Measurements from ENCODE around the gene TECPR2. TPM values are rescaled to one million over a fixed set of nuclear protein-coding genes. Genes with fewer than 3 reads are reported as not detected.
A peak's percentile ranks its signal among the peaks of the same experiment; 100 is the strongest.

Gene TECPR2
- total RNA-seq, 4 donors from 2014 or later, result 28.7 to 54.8 (median 36.6) TPM

- intact Hi-C loops (cut with DNase I), result no loop called here
- Histone ChIP-seq H3K9me3 (no peaks in the 10 kb centered on the region), H3K27me3 (no peaks in the 10 kb centered on the region), H3K4me1 (peaks cover 2 to 22% (median 18%) of the 10 kb centered on the region in 4 donors), H3K27ac (replicated peaks in 1 of 4) (no peak overlapping the region), H3K36me3 (peaks cover 0 to 8% (median 3%) of the 10 kb centered on the region in 4 donors), H3K4me3 (no peak overlapping the region)
- whole genome bisulfite sequencing, result 63% methylated on average over 9 of the region's 9 CpGs
- no peak for DNase-seq (ENCODE audit: extremely low spot score)
- no peak for TF ChIP-seq CTCF (IDR thresholded peaks at IDR 0.05)
- TF ChIP-seq POLR2AphosphoS5 (IDR thresholded peaks at IDR 0.05), result no peak
- TF ChIP-seq EP300 (IDR thresholded peaks at IDR 0.05), result no peak
- TF ChIP-seq POLR2A (IDR thresholded peaks at IDR 0.05; ENCODE audit: low read depth), result no peak
These were observed 32.1 kb downstream of the TECPR2 start for GRCh38 chr14:102394717-102395375.

- Histone ChIP-seq H3K9me3 (no peaks in the 10 kb centered on the region), H3K27ac (replicated peaks in 1 of 4) (no peak overlapping the region), H3K27me3 (no peaks in the 10 kb centered on the region), H3K4me1 (peaks cover 0 to 10% (median 8%) of the 10 kb centered on the region in 4 donors), H3K4me3 (no peak overlapping the region), H3K36me3 (peaks cover 0 to 12% (median 6%) of the 10 kb centered on the region in 4 donors)
- no peak for DNase-seq (ENCODE audit: extremely low spot score)
- intact Hi-C loops (cut with DNase I), result no loop called here
- WGBS, result 89% methylated on average over 7 of the region's 7 CpGs
- TF ChIP-seq EP300 (IDR thresholded peaks at IDR 0.05) (no peak), CTCF (IDR thresholded peaks at IDR 0.05) (no peak), POLR2AphosphoS5 (IDR thresholded peaks at IDR 0.05) (no peak), POLR2A (IDR thresholded peaks at IDR 0.05; ENCODE audit: low read depth) (no peak)
These were observed 33.8 kb downstream of the TECPR2 start for GRCh38 chr14:102396521-102396920.

- peaks cover 0 to 14% (median 9%) of the 10 kb centered on the region in 4 donors for H3K9me3 ChIP-seq
- H3K27ac ChIP-seq (replicated peaks in 1 of 4), result no peak overlapping the region
- peaks cover 0 to 13% (median 12%) of the 10 kb centered on the region in 4 donors for H3K36me3 ChIP-seq
- H3K27me3 ChIP-seq, result no peaks in the 10 kb centered on the region
- TF ChIP-seq POLR2A (IDR thresholded peaks at IDR 0.05; ENCODE audit: low read depth) (no peak), EP300 (IDR thresholded peaks at IDR 0.05) (no peak), POLR2AphosphoS5 (IDR thresholded peaks at IDR 0.05) (no peak), CTCF (IDR thresholded peaks at IDR 0.05) (no peak)
- peaks cover 15 to 19% (median 15%) of the 10 kb centered on the region in 4 donors for H3K4me1 ChIP-seq
- DNase-seq (ENCODE audit: extremely low spot score), result no peak
- no peak overlapping the region for H3K4me3 ChIP-seq
- intact Hi-C loops (cut with DNase I), result loop anchor here (5.0 kb wide), 1 partner anchor 36 kb away; no protein-coding TSS in a partner anchor
These were observed 40.3 kb downstream of the TECPR2 start for GRCh38 chr14:102403028-102403427.

GRCh38 chr14:102407258-102407657, 44.5 kb downstream of the TECPR2 start:
- Histone ChIP-seq H3K36me3 (peaks cover 0 to 23% (median 11%) of the 10 kb centered on the region in 4 donors), H3K27me3 (no peaks in the 10 kb centered on the region), H3K27ac (replicated peaks in 1 of 4) (peak overlapping the region; percentile 89 to 92 (median 92)), H3K4me3 (no peak overlapping the region), H3K4me1 (peaks cover 28 to 38% (median 34%) of the 10 kb centered on the region in 4 donors), H3K9me3 (peaks cover 0 to 14% (median 8%) of the 10 kb centered on the region in 4 donors)
- DNase-seq (ENCODE audit: extremely low spot score), result no peak
- TF ChIP-seq POLR2A (IDR thresholded peaks at IDR 0.05; ENCODE audit: low read depth) (no peak), CTCF (IDR thresholded peaks at IDR 0.05) (no peak), EP300 (IDR thresholded peaks at IDR 0.05) (no peak), POLR2AphosphoS5 (IDR thresholded peaks at IDR 0.05) (peak; percentile 49 to 72)
- intact Hi-C loops (cut with DNase I), result no loop called here
- WGBS, result 44% methylated on average over 7 of the region's 7 CpGs
